Right lobe of liver (tissue), 6 donors: Measurements from ENCODE around the gene DGLUCY. TPM values are rescaled to one million over a fixed set of nuclear protein-coding genes. Genes with fewer than 3 reads are reported as not detected.

Experiments used
- ATAC-seq, 4 donors: fragments of 200-7000 bp; cut with Tn5 transposase; one replicate each; pipeline ENCODE4 v1.9.1; 2020; ENCODE audit warnings: mild to moderate bottlenecking in 4 of 4, moderate library complexity in 4 of 4
- DNase-seq, 3 donors: peaks; one replicate each; pipeline ENCODE4 v3.0.0-alpha.2; 2020
- H3K27ac ChIP-seq, 3 donors: fragments of 200-600 bp; one replicate each; pipeline ENCODE4 v1.8.0; 2022
- H3K27me3 ChIP-seq, 2 donors: fragments of 200-600 bp; one replicate each; pipeline ENCODE4 v1.8.0; 2022
- H3K36me3 ChIP-seq, 4 donors: fragments of 200-600 bp; sonication (generic) in 1 of 4; one replicate each; pipeline versions ENCODE4 v1.5.1 to v1.8.0; 2017 to 2022; ENCODE audit warnings: control low read depth in 1 of 4
- H3K4me1 ChIP-seq, 4 donors: fragments of 200-600 bp; sonication (generic) in 1 of 4; one replicate each; pipeline versions ENCODE4 v1.5.1 to v1.8.0; 2017 to 2022; ENCODE audit warnings: control low read depth in 1 of 4
- H3K4me3 ChIP-seq, 3 donors: fragments of 200-600 bp; one replicate each; pipeline ENCODE4 v1.8.0; 2022
- H3K9me3 ChIP-seq, 4 donors: fragments of 200-600 bp; sonication (generic) in 1 of 4; one replicate each; pipeline versions ENCODE4 v1.5.1 to v1.8.0; 2017 to 2022; ENCODE audit warnings: control low read depth in 1 of 4
- CTCF ChIP-seq, 4 donors: fragments of 200-600 bp in 3 of 4; fragments of 450-650 bp in 1 of 4; IDR thresholded peaks; one replicate each; pipeline versions ENCODE4 v1.5.1 to v1.8.0; 2016 to 2022; ENCODE audit warnings: antibody characterized with exemption in 4 of 4, mild to moderate bottlenecking in 2 of 4
- POLR2A ChIP-seq: fragments of 450-650 bp; IDR thresholded peaks from one replicate; pipeline ENCODE4 v1.6.1; 2017; ENCODE audit warnings: antibody characterized with exemption, mild to moderate bottlenecking
- WGBS: methylation state at CpG from one replicate; pipeline ENCODE4 v1.1.6; 2018; ENCODE audit warnings: low coverage, low lambda C conversion rate; ENCODE audit not compliant: insufficient coverage; ENCODE audit errors: missing lambda C conversion rate; 5-methylcytosine and 5-hydroxymethylcytosine counted together
- intact Hi-C, 2 donors: fragments of 100-400 bp; cut with DNase I; formaldehyde crosslinking; loops; one replicate each; pipeline versions ENCODE4 v1.11.2 to v1.14.1; 2022
- small RNA-seq, 2 experiments: library from RNA; depleted of rRNA; stranded (forward); fragments of <200 nt; gene quantifications; one replicate each; pipeline ENCODE3, GENCODE V24; 2016
- total RNA-seq, 6 experiments: library from RNA; depleted of rRNA in 2 of 6; stranded (reverse); fragments of >200 nt in 2 of 6; fragmentation: NEBNext Ultra II Directional in 3 of 6; extraction: Animal tissue kit (Norgen Biotek cat#: 25700) in 3 of 6; gene quantifications; one replicate each; pipeline versions ENCODE4 v1.1.0 to v1.2.4, GENCODE V29; 2016 to 2023
- donor health status: DM: no; HTN: yes; CAD: no.
- donor health status: DM: no; HTN: no; CAD: no.
- donor health status: DM: no; HTN: no; CAD: no.
- donor health status: DM: no; HTN: yes; CAD: no.
- donor health status: DM: no; HTN: yes; CAD: no.

Gene DGLUCY
- total RNA-seq, 6 experiments from 2014 or later, result 26.7 to 55.6 (median 39.8) TPM

GRCh38 chr14:91272341-91273272 is 158.7 kb downstream of the DGLUCY start:
- DNase-seq (no peak), ATAC-seq (no peak)
- no peak overlapping the region for H3K4me3 ChIP-seq
- intact Hi-C loops, result no loop called here
- H3K27me3 ChIP-seq, result no peaks in the 10 kb centered on the region
- H3K36me3 ChIP-seq, result no peaks in the 10 kb centered on the region
- H3K27ac ChIP-seq, result no peak overlapping the region
- H3K9me3 ChIP-seq, result no peaks in the 10 kb centered on the region
- TF ChIP-seq CTCF (IDR thresholded peaks at IDR 0.05) (no peak), POLR2A (no peak)
- H3K4me1 ChIP-seq, result no peaks in the 10 kb centered on the region
- whole genome bisulfite sequencing, result 85% methylated on average over 5 of the region's 43 CpGs

GRCh38 chr14:91273273-91273884 is 159.5 kb downstream of the DGLUCY start:
- intact Hi-C loops, result no loop called here
- Histone ChIP-seq H3K9me3 (no peaks in the 10 kb centered on the region), H3K27ac (no peak overlapping the region), H3K27me3 (no peaks in the 10 kb centered on the region), H3K4me1 (no peaks in the 10 kb centered on the region), H3K36me3 (no peaks in the 10 kb centered on the region), H3K4me3 (no peak overlapping the region)
- no peak for DNase-seq
- WGBS, result 85% methylated on average over 5 of the region's 27 CpGs
- no peak for ATAC-seq
- no peak for TF ChIP-seq CTCF (IDR thresholded peaks at IDR 0.05)
- TF ChIP-seq POLR2A, result no peak

- Histone ChIP-seq H3K9me3 (no peaks in the 10 kb centered on the region), H3K27me3 (no peaks in the 10 kb centered on the region), H3K4me1 (no peaks in the 10 kb centered on the region), H3K36me3 (no peaks in the 10 kb centered on the region), H3K4me3 (no peak overlapping the region), H3K27ac (no peak overlapping the region)
- TF ChIP-seq CTCF (IDR thresholded peaks at IDR 0.05) (no peak), POLR2A (no peak)
- WGBS, result 86% methylated on average over 12 of the region's 13 CpGs
- ATAC-seq (no peak), DNase-seq (no peak)
- intact Hi-C loops, result no loop called here
Measured at GRCh38 chr14:91273885-91274273, 160.0 kb downstream of the DGLUCY start.

GRCh38 chr14:91274796-91275195 is 160.9 kb downstream of the DGLUCY start:
- Histone ChIP-seq H3K27me3 (no peaks in the 10 kb centered on the region), H3K4me3 (no peak overlapping the region), H3K36me3 (no peaks in the 10 kb centered on the region), H3K9me3 (no peaks in the 10 kb centered on the region), H3K4me1 (no peaks in the 10 kb centered on the region), H3K27ac (no peak overlapping the region)
- ATAC-seq (no peak), DNase-seq (no peak)
- TF ChIP-seq CTCF (IDR thresholded peaks at IDR 0.05), result no peak
- TF ChIP-seq POLR2A, result no peak
- 88% methylated on average over 7 of the region's 9 CpGs for whole genome bisulfite sequencing
- intact Hi-C loops, result no loop called here

Small RNA genes lying within 50 kb of the gene (small RNA-seq; reads per million reads assigned to genes)
- gene RNU7-30P, result 0 reads per million in 2 experiments
- gene SNORA11B, result 0.52 to 0.58 reads per million in 2 experiments

Other genes with a start within 250 kb of the DGLUCY start
- gene RPS6KA5, start 53.4 kb upstream of the DGLUCY start, total RNA-seq, result 1 to 10 TPM in 5 of 6 experiments, under 1 TPM in 1; 0.31 to 3.5 (median 1.7) TPM
- under 1 TPM in 3 of 6 experiments, not detected in 3; 0.17 to 0.27 (median 0.19) TPM for gene GPR68, start 130.6 kb downstream of the DGLUCY start, total RNA-seq